ENCODE results near the gene MMRN2.

DNA sequence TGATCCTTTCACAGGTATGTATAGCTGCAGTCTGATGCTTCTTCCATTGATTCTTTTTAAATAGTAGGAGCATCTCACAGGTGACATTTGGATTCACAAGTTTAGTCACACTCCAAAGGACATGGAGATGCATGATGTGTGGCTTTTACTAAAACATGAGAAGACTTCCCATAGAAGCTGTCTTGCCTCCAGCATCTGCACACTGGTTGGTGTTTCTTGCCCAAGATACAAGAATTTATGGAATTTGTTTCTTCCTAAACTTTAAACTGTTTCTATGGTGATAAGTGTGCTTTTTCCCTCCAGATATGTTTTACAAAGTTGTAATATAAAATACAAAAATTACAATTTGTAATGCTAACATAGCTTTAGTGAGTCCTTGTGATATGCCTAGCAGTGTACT is 35.0 kb upstream of the MMRN2 start:
- TF ChIP-seq, protein P1, sequence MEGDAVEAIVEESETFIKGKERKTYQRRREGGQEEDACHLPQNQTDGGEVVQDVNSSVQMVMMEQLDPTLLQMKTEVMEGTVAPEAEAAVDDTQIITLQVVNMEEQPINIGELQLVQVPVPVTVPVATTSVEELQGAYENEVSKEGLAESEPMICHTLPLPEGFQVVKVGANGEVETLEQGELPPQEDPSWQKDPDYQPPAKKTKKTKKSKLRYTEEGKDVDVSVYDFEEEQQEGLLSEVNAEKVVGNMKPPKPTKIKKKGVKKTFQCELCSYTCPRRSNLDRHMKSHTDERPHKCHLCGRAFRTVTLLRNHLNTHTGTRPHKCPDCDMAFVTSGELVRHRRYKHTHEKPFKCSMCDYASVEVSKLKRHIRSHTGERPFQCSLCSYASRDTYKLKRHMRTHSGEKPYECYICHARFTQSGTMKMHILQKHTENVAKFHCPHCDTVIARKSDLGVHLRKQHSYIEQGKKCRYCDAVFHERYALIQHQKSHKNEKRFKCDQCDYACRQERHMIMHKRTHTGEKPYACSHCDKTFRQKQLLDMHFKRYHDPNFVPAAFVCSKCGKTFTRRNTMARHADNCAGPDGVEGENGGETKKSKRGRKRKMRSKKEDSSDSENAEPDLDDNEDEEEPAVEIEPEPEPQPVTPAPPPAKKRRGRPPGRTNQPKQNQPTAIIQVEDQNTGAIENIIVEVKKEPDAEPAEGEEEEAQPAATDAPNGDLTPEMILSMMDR (IDR thresholded peaks at IDR 0.05): no peak
- TF ChIP-seq POLR2A (IDR thresholded peaks at IDR 0.05): no peak
- TF ChIP-seq POLR2AphosphoS5 (IDR thresholded peaks at IDR 0.05): no peak
- no peak for TF ChIP-seq EP300 (IDR thresholded peaks at IDR 0.05)
